PFSK-1 (cell line): Measurements from ENCODE around the gene FABP3.
A peak's percentile ranks its signal among the peaks of the same experiment; 100 is the strongest.

Experiments used
- FOXP2 ChIP-seq: optimal IDR thresholded peaks from 2 replicates; pipeline ENCODE3; 2011; ENCODE audit warnings: borderline replicate concordance, control low read depth, inconsistent platforms; ENCODE audit not compliant: insufficient read depth; ENCODE audit errors: extremely low read length, extremely low read depth
- POLR2AphosphoS5 ChIP-seq: IDR thresholded peaks from 2 replicates; pipeline ENCODE4 v1.6.1; 2012; ENCODE audit warnings: low read depth, mild to moderate bottlenecking, control low read depth, low read length, moderate library complexity
- REST ChIP-seq, 2 experiments: IDR thresholded peaks; 2 replicates each; pipeline versions ENCODE4 v1.6.1 to v1.8.0; 2011 to 2012; ENCODE audit warnings: low read depth in 2 of 2, low read length in 2 of 2, control low read depth in 1 of 2, inconsistent platforms in 1 of 2, mild to moderate bottlenecking in 1 of 2, moderate library complexity in 1 of 2; ENCODE audit not compliant: insufficient read depth in 1 of 2
- SIN3A ChIP-seq: IDR thresholded peaks from 2 replicates; pipeline ENCODE4 v1.6.1; 2012; ENCODE audit warnings: mild to moderate bottlenecking, low read length, moderate library complexity, borderline replicate concordance; ENCODE audit not compliant: insufficient read depth
- TAF1 ChIP-seq: IDR thresholded peaks from 2 replicates; pipeline ENCODE4 v1.6.1; 2012; ENCODE audit warnings: low read length, control low read depth, borderline replicate concordance; ENCODE audit not compliant: insufficient read depth

GRCh38 chr1:31413405-31414001 is 40.6 kb upstream of the FABP3 start:
- TF ChIP-seq POLR2AphosphoS5 (peak; percentile 43; the same call in 1 of the 2 replicates), SIN3A (no peak), TAF1 (peak; percentile 62; the same call in 1 of the 2 replicates), REST (IDR thresholded peaks at IDR 0.05; ENCODE audit: insufficient read depth in 1 of 2, low read depth in 2 of 2, low read length in 2 of 2) (0 out of 4 replicates have a peak, but pooled peaks of 1 of the 2 experiments have one; percentile 23), FOXP2 (no peak)
